COR-L47 (cell line): ENCODE measurements around the gene RPS6KB1.
"Not testable (repeated sequence)": the region's sequence is repeated elsewhere in the genome, so short reads cannot be mapped to it uniquely, and the experiment has no call there.

Experiments used
- DNase-seq: peaks from one replicate; lab custom pipeline; 2025; lab: John Stamatoyannopoulos, UW

RPS6KB1 gene

DNA sequence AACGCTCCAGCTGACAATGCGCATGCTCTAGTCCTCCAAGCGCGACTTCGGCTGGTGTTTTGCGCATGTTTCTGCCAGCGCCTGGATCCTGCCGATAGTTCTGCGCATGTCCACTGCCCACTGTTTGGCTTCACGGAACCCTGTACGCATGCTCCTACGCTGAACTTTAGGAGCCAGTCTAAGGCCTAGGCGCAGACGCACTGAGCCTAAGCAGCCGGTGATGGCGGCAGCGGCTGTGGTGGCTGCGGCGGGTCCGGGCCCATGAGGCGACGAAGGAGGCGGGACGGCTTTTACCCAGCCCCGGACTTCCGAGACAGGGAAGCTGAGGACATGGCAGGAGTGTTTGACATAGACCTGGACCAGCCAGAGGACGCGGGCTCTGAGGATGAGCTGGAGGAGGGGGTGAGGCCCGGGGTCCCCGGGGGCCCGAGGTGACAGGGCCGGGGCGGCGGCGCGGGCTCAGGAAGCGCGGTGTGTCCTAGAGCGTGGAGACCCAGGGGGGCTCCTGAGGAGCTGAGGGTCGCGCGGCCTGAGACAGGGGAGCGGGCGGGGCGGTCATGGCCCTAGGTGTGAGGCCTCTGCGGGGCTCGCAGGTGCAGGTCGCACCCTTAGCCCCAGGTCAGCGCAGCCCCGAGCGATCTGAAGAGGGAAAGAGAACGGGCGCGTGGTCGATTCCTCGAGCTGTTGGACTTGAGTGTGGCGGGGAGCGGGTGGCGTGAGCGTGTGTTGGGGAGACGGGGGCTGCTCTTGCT lies at the start of gene RPS6KB1, which contains the start of gene TUBD1:
RPS6KB1 (plus strand) TSS at position 198 of the 752 bp plus-strand sequence; CDS start at position 262, 64 bp downstream.
TUBD1 (minus strand) TSS at position 20 of the 752 bp plus-strand sequence. CDS start 1,941 bp downstream, outside the sequence.
- peak; percentile 96 for DNase-seq

DNA sequence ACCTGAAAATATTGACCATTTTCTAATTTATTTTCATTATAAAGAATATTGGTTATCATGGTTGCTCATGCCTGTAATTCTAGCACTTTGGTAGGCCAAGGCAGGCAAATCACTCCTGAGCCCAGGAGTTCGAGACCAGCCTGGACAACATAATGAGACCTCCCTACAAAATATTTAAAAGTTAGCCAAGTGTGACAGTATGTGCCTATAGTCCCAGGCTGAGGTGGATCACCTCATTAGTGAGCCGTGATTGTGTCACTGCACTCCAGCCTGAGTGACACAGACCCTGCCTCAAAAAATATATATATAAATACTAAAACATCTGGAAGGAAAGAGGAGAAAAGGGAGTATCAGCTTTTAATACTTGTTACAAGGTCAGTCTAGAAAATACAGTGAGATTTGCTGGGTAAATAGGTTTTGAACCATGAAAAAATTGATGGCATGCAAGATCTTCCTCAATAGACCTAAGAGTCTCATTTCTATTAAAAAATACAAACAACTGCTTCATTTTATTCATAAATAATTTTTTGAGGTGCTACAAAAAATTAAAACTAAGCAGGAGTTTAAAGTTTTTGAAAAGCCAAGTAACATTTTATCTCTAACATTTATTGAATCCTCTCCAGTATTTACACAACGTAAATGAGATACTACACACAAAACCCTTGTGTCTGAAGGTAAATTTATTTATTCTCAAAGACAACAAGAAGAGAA lies 47.9 kb upstream of the RPS6KB1 start:
- no peak for DNase-seq

DNA sequence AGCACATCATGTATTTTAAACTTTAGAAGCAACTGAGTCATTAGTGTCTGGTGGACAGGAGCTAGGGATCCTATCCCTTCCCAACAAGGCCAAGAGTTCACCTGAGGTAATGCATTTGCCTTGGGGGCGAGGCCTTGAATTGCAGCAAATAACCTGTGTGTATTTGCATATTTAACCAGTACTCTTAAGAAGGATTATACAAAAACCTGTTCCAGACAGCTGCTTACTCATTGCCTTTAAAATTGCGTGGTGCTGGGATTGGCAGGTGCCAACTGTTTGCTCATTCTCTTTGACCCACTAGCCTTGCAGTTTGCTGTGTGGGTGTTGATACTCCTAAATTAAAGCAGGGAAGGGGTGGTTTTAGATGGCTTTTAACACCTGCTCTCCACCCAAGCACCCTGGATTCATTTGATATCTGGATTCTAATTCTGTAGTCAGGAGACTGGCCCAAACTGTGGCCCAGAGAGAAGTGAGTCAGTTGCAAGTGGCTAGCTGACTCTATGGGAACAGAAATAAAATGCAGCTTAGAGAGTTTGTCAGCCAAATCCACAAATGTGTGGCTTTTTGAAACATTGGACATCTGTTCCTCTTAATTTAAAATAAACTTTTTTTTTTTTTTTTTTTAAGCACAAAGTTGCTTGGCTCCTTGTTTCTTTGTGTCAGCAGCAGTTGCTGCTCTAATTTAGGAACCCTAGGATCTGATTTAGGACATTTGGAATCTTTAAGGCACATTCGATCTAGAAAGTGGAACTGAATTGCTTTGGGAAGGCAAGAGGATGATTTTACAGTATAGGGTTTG lies 47.1 kb upstream of the RPS6KB1 start:
- DNase-seq = peak; percentile 51

DNA sequence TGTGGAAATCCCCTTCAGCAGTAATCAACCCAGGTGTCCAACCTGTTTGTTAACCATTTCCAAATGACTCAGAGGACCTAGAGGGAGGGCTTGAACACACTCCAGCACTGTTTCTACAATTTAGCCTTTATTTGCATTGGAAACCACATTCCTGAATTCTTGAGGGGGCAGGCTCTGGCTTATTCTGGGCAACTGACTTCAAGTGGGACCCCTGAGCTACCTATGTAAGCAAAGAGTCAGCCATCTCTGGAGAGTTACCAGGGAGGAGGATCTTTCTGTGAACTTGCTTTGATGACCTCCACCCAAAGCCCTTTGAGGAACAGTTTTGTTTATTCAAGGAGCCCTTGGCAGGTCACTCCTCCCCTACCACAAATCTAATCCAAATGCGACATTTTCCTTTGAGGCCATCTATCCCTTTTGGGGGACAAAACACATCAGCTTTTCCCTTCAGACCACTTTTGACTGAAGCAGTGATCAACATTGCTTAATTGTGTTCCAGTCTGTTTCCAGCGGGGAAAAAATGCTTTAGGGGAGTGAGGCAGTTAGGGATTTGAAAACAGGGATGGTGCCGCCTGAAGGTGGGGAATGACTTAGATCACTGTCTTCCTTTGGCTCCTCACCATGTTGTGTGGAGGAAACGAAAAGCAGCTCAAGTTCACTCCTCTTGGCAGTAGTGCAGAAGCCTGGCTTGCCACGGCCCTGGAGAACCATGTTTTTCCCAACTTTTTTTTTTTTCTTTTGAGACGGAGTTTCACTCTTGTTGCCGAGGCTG lies 46.3 kb upstream of the RPS6KB1 start:
- DNase-seq = no peak

DNA sequence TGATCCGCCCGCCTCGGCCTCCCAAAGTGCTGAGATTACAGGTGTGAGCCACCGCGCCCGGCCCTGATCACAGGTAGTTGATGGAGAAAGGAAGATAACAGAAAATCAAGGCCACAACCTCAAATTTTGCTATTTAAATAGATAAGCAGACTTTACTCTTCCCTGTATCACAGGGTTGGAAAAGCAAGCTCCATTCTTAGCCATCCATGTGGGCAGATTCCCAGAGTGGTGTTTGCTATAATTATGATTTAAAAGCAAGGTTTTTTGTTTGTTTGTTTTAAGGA lies 44.6 kb upstream of the RPS6KB1 start:
- no peak for DNase-seq

DNA sequence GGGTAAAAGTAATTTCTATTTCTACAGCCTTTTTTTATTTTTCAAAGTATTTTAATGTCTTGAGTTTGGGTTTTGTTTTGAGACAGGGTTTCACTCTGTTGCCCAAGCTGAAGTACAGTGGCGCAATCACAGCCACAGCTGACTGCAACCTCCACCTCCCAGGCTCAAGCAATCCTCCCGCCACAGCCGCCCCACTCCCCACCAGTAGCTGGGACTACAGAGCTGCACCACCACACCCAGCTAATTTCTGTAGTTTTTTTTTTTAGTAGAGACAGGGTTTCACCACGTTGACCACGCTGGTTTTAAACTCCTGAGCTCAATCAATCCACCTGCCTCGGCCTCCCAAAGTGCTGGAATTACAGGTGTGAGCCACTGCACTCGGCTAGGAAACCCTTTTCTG lies 44.1 kb upstream of the RPS6KB1 start:
- no peak for DNase-seq

DNA sequence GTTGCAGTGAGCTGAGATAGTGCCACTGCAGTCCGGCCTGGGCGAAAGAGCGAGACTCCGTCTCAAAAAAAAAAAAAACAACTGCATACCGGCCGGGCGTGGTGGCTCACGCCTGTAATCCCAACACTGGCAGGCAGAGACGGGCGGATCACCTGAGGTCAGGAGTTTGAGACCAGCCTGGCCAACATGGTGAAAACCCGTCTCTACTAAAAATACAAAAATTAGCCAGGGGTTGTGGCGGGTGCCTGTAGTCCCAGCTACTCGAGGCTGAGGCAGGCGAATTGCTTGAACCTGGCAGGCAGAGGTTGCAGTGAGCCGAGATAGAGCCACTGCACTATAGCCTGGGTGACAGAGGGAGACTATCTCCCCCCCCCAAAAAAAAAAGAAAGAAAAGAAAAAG lies 42.6 kb upstream of the RPS6KB1 start:
- not testable (repeated sequence) for DNase-seq

DNA sequence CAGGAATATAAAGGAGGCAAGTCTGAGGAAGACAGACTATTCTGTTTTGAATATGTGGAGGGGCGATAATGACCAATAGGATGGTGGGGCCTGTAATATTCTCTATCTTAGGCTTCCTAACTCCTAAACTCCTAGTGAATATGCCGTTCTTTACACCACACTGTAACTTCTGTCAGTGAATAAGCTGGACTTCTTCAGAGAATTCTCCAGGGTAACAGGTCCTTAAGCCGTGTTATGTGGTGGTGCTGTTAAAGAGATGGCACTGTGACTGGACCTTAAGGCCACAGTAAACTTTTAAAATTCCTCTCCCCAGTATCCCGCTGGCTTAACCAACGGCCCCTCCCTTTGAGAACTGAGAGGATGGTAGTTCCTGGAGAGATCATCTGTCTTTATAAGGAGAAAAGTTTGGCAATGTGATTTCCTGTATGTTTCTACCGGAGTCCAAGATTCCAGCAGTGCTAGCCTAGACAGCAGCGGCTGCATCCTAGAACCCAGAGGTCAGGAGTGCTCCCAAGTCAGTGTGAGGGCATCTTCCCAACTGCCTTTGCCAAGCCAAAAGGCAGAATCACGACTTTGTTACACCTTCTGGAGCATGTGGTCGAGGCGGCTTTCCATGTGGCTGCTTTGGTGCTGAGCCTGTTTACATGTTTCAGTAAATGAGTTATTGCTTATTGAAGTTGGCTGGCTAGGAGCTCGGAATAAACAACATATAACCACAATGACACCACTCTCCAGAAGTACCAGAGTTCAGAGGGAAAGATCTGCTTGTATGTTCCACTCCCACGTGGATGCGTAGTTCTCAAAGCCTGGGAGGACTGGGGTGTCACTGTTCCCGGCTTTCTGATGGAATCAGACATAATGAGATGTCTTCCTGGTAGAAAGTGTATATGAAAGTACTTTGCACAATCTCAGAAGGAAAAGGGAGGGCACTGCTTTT lies 41.2 kb upstream of the RPS6KB1 start:
- DNase-seq = no peak

DNA sequence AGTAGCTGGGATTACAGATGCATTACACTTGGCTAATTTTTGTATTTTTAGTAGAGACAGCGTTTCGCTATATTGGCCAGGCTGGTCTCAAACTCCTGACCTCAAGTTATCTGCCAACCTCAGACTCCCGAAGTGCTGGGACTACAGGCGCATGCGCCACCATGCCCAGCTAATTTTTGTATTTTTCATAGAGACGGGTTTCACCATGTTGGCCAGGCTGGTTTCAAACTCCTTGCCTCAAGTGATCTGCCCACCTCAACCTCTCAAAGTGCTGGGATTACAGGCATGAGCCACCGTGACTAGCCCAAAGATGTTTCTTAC lies 40.1 kb upstream of the RPS6KB1 start:
- DNase-seq = not testable (repeated sequence)

DNA sequence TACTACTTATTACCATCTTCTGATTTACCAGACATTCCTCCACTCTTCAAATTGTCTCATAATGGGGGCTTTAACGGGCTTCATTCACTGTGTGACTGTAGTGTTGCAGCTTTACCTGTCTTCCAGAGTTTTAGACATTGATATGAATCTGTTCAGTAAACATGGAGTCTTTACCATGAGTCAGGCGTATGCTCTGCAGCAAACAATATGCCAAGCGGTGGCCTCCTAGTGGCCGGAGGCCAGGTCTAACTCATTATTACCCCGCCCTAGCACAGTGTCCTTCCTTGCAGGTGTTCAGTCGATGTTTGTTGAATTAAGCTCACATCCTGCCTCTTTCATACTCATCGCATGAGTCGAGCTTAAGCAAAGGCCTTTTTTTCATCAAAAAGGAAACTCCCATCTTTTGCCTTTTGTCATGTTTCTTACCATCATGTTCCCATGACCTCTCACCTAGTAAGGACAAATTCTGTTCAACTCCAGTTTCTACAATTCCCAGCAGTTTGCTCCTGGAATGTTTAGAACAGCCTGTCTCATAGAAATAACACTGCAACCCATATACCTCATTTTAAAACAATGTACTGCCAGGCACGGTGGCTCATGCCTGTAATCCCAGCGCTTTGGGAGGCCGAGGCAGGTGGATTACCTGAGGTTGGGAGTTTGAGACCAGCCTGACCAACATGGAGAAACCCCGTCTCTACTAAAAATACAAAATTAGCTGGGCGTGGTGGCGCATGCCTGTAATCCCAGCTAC lies 39.6 kb upstream of the RPS6KB1 start:
- peak; percentile 73 for DNase-seq

DNA sequence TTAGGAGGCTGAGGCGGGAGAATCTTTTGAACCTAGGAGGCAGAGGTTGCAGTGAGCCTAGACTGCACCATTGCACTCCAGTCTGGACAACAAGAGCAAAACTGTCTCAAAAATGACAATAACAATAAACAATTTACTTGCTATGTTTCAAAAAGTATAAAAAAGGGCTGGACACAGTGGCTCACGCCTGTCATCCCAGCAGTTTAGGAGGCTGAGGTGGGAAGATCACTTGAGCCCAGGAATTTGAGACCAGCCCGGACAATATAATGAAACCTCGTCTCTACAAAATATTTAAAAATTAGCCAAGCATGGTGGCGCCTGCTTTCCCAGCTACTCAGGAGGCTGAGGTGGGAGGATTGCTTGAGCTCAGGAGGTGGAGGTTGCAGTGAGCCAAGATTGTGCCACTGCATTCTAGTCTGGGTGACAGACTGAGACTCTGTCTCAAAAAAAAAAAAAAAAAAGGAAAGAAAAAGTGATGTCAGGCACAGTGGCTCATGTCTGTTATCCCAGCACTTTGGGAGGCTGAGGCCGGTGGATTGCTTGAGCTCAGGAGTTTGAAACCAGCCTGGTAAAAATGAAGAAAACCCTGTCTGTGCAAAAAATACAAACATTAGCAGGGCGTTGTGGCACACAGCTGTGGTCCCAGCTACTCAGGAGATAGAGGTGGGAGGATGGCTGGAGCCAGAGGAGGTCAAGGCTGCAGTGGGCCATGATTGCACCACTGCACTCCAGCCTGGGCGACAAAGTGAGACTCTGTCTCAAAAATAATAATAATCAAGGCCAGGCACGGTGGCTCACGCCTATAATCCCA lies 38.8 kb upstream of the RPS6KB1 start:
- not testable (repeated sequence) for DNase-seq

DNA sequence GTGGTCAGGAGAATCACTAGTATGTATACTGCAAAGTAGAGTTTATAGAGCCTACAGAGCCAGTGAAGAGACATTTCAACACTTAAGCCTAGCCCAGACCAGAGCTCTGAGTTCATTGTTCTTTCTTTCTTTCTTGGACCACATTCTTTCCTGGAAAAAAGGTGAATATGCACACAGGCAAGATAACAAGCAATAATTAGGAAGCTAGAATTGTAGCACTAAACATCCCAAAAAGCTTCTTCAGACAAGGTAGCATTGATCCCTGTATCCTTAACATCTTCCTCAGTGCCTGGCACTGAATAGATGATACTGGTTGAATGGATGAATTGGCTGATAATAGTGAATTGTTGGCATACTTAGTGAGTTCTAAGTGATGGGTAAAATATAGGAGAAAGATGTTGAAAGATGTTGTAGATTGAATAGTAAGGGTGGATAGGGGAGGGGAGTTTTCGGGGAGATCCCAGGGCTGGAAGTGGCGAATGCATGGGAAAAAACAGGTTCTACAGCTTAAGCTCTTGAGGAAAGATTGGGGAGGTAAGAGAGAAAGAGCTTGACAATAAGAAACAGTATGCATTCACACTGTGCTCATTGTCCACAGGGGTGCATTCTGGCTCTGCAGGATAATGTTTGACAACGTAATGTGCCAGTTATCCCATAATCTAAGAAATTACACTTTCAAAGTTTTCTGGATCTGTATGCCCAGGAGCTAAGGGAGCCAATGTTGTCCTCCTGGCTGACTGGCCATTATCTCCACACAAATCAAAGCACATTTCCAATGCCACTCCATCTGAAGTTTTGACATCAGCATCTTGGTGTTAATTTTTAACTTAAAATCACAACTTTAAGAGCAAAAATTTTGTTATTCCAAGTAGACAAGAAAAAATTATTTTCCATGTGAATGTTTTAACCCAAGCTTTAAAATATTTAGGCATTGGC lies 35.8 kb upstream of the RPS6KB1 start:
- no peak for DNase-seq

DNA sequence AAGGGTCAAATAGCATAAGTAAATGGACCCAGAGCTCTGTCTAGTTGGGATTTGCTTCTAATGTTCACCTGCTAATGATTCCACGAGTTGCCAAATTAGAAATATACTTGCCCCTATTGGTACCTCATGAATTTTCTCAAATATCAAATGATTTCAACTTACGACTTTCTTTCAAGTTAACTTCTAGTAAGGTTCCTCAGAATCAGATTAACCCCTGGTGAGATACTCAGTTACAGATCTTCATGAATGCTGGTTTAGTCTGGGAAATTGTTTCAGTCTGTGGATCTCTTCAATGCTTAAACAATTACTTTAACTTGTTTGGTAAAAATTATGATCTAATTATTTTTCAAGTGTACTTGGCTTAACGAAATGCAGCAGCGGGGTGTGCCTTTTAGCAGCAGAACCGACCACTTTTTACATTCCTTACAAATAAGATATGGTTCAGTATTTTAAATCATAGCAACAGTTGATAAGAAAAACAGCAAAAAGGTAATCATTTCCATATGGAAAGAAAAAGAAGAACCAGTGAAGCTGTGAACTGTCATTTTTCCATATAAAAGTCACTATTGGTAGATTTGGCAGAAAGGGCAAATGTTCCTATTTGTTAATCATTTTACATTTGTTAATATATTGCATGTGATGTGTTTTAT lies 34.6 kb upstream of the RPS6KB1 start:
- no peak for DNase-seq

DNA sequence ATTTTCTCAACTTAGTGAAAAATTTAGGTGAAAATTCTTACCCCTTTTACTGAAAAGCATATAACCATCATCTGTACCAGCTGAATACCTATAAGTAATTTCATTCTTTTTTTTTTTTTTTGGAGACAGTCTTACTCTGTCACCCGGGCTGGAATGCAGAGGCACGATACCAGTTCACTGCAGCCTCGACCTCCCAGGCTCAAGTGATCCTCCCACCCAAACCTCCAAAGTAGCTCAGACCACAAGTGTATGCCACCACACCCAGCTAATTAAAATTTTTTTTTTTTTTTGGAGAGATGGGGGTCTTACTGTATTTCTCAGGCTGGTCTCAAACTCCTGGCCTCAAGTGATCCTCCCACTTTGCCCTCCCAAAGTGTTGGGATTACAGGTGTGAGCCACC lies 34.0 kb upstream of the RPS6KB1 start:
- DNase-seq = no peak

DNA sequence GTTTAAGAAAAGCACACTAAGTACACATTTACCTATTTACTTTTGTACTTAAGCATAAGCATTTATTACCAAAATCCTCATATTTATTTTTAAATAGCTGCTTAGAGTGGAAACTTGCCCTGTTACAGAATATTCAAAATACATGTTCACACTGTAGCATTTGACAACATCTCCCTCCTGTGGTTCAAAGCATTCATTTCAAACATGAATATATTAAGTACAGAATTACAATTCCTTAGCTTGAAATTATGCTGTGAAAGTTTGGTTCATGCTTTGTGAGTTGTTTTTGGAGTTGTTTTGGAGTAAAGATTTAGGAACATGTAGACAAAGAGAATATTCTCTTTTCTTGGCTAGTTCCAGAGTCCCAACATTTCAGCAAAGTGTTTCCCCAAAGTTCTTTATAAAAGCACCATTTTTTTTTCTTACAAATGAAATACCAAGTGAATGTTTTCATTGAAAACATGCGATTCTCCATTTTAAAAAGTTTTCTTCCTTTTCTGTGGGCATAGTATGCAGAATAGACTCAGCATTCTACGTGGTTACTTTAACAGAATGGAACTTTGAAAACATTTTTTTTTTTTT lies 33.4 kb upstream of the RPS6KB1 start:
- DNase-seq = no peak

DNA sequence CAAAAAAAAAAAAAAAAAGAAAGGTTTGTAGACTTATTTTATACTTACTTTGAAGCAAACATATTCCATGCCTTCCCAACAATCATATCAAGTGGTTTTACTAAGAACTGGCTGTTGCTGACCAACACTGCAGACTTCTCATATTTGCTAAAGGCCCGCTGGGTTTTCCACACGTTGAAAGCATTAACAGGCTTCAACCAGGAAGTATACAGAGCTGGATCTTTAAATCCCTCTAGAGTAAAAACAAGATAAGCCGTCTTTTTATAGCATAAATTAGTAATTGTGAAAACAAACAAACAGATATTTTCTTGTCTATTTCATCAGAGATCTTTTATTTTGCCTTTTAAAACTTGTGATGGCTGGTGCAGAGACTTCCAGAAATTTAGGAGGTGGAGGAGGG lies 29.3 kb upstream of the RPS6KB1 start:
- no peak for DNase-seq

DNA sequence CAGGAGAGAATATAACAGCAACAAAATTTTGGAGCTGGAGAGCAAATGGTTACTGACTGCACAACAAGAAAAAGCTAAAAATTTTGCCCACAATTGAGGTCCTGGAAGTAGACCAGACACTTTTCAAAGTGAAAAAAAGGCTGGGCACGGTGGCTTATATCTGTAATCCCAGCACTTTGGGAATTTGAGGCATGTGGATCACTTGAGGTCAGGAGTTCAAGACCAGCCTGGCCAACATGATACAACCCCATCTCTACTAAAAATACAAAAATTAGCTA lies 23.0 kb upstream of the RPS6KB1 start:
- no peak for DNase-seq

DNA sequence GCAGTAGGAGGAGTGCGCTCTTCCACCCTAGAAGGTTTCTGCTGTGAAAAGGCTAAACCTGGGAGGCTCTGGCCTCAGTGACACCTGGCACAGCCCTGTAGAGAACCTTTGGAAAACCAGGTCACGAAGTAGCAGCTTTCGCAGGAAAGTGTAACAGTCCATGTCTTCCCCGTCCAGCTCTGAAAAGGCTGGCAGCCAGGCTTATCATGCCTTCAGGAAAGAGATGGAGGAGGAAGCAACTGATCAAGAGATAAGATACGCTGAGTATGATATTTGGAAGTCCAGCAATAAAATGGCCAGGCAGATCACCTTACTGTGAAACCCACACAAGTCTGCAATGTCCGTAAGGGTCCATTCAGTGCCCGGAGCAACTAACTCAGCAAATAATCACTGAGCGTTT lies 22.4 kb upstream of the RPS6KB1 start:
- no peak for DNase-seq
